Spleen (tissue), 11 donors: ENCODE measurements around the gene RPL18. TPM values are rescaled to one million over a fixed set of nuclear protein-coding genes. Genes with fewer than 3 reads are reported as not detected.

ENCODE experiments used
- DNase-seq: peaks from one replicate; pipeline ENCODE4 v3.0.0-alpha.2; 2020
- H3K27ac ChIP-seq, 8 donors: fragments of 200-600 bp; sonication (generic) in 7 of 8; 1 replicate in 4 of 8; 2 replicates in 4 of 8; pipeline versions ENCODE4 v1.5.0 to v1.8.0; 2016 to 2021; ENCODE audit warnings: inconsistent platforms in 4 of 8, mild to moderate bottlenecking in 4 of 8, moderate library complexity in 1 of 8
- H3K27me3 ChIP-seq, 7 donors: fragments of 200-600 bp; sonication (generic) in 6 of 7; replicated peaks in 1 of 7; 1 replicate in 4 of 7; 2 replicates in 3 of 7; pipeline versions ENCODE4 v1.5.0 to v1.8.0; 2016 to 2021; ENCODE audit warnings: inconsistent platforms in 3 of 7, mild to moderate bottlenecking in 1 of 7
- H3K36me3 ChIP-seq, 6 donors: fragments of 200-600 bp; sonication (generic) in 5 of 6; 1 replicate in 4 of 6; 2 replicates in 2 of 6; pipeline versions ENCODE4 v1.5.0 to v1.8.0; 2016 to 2021; ENCODE audit warnings: inconsistent platforms in 2 of 6
- H3K4me1 ChIP-seq, 6 donors: fragments of 200-600 bp; sonication (generic) in 5 of 6; 1 replicate in 3 of 6; 2 replicates in 3 of 6; pipeline versions ENCODE4 v1.5.0 to v1.8.0; 2016 to 2021; ENCODE audit warnings: inconsistent platforms in 3 of 6
- H3K4me3 ChIP-seq, 8 donors: fragments of 200-600 bp; sonication (generic) in 7 of 8; 1 replicate in 4 of 8; 2 replicates in 4 of 8; pipeline versions ENCODE4 v1.5.0 to v1.8.0; 2016 to 2021; ENCODE audit warnings: inconsistent platforms in 4 of 8, mild to moderate bottlenecking in 4 of 8, moderate library complexity in 2 of 8
- H3K9me3 ChIP-seq, 8 donors: fragments of 200-600 bp; sonication (generic) in 7 of 8; 1 replicate in 4 of 8; 2 replicates in 4 of 8; pipeline versions ENCODE4 v1.5.0 to v1.8.0; 2016 to 2021; ENCODE audit warnings: inconsistent platforms in 4 of 8
- POLR2A ChIP-seq, 3 donors: fragments of 450-650 bp; IDR thresholded peaks; one replicate each; pipeline ENCODE4 v1.5.1; 2017; ENCODE audit warnings: antibody characterized with exemption in 3 of 3, mild to moderate bottlenecking in 1 of 3
- POLR2AphosphoS5 ChIP-seq, 3 donors: sonication (generic); formaldehyde crosslinking; IDR thresholded peaks; one replicate each; pipeline ENCODE4 v1.5.1; 2017; ENCODE audit warnings: antibody characterized with exemption in 3 of 3
- WGBS, 5 donors: extraction: QIAGEN DNeasy Blood & Tissue Kit in 3 of 5; methylation state at CpG; one replicate each; pipeline versions ENCODE4 v1.1.5 to v1.1.7; 2013 to 2018; 5-methylcytosine and 5-hydroxymethylcytosine counted together
- intact Hi-C: fragments of 100-400 bp; cut with DNase I; formaldehyde crosslinking; loops from one replicate; pipeline ENCODE4 v1.15.0; 2023; ENCODE audit warnings: low total_unique reads
- polyA plus RNA-seq, 3 donors: library from polyadenylated mRNA; stranded (reverse); fragments of 200-250 nt; gene quantifications; one replicate each; pipeline ENCODE4 v1.2.1, GENCODE V29; 2013
- total RNA-seq, 7 donors: library from RNA; depleted of rRNA in 3 of 7; stranded (reverse); fragments of >200 nt in 3 of 7; fragmentation: NEBNext Ultra II Directional in 4 of 7; extraction: Animal tissue kit (Norgen Biotek cat#: 25700) in 4 of 7; gene quantifications; one replicate each; pipeline versions ENCODE4 v1.1.0 to v1.2.1, GENCODE V29; 2016 to 2021
- TF ChIP-seq, protein P1 (sequence below), 11 experiments: fragments of 200-600 bp in 7 of 11; fragments of 450-650 bp in 4 of 11; sonication (generic) in 4 of 11; IDR thresholded peaks in 8 of 11; conservative IDR thresholded peaks in 3 of 11; 1 replicate in 7 of 11; 2 replicates in 4 of 11; pipeline versions ENCODE4 v1.4.0 to v1.8.0; 2016 to 2021; ENCODE audit warnings: antibody characterized with exemption in 11 of 11, inconsistent platforms in 4 of 11, mild to moderate bottlenecking in 1 of 11
- donor health status: healthy with polysubstance abuse.
- donor health status: DM: no; HTN: no; CAD: no; lungs with moderate emphysema.
- donor health status: DM: no; HTN: no; CAD: no.
- donor health status: Bipolar disorder and iron deficiency.
- donor health status: healthy.
- donor health status: DM: no; HTN: no; CAD: no.
- donor health status: DM: yes; HTN: yes; CAD: no.

The RPL18 gene
- total and polyA plus RNA-seq, 10 donors, result 1,136 to 5,575 (median 2,485) TPM

DNA sequence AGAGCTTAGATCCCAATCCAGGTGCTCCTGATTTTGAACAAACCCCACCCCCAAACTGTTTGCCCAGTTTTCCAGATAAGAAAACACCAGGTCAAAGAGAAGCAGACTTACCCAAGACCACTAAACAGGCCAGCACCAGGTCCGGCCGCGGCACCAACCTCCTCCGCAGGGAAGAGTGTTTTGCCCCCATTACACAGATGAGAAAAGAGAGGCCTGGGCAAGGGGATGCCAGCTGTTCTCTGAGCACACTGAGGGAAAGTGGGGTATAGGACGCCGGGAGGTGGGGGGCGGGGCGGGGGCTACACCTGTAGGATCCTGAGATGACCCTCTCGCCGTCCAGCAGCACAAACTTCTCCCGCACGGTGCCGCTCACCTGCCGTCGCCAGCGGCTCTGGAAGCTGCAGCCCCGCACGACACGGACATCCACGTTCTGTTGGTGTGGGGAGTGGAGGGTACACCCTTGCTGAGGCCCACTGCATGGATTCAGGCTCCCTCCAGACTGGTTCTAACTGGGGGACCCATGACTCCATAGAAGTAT is 9.3 kb downstream of the RPL18 start:
- intact Hi-C loops, result no loop called here
- no peak overlapping the region for H3K27ac ChIP-seq
- H3K4me1 ChIP-seq, result peaks cover 0 to 12% (median 4%) of the 10 kb centered on the region in 6 donors
- peaks cover 0 to 8% (median 3%) of the 10 kb centered on the region in 6 donors for H3K36me3 ChIP-seq
- H3K9me3 ChIP-seq, result no peaks in the 10 kb centered on the region
- no peaks in the 10 kb centered on the region for H3K27me3 ChIP-seq
- 90 to 95% (median 94%) methylated on average over 18 to 20 of the region's 20 CpGs for WGBS, 5 donors
- TF ChIP-seq POLR2AphosphoS5 (IDR thresholded peaks at IDR 0.05) (no peak), POLR2A (IDR thresholded peaks at IDR 0.05) (no peak)
- TF ChIP-seq, protein P1, sequence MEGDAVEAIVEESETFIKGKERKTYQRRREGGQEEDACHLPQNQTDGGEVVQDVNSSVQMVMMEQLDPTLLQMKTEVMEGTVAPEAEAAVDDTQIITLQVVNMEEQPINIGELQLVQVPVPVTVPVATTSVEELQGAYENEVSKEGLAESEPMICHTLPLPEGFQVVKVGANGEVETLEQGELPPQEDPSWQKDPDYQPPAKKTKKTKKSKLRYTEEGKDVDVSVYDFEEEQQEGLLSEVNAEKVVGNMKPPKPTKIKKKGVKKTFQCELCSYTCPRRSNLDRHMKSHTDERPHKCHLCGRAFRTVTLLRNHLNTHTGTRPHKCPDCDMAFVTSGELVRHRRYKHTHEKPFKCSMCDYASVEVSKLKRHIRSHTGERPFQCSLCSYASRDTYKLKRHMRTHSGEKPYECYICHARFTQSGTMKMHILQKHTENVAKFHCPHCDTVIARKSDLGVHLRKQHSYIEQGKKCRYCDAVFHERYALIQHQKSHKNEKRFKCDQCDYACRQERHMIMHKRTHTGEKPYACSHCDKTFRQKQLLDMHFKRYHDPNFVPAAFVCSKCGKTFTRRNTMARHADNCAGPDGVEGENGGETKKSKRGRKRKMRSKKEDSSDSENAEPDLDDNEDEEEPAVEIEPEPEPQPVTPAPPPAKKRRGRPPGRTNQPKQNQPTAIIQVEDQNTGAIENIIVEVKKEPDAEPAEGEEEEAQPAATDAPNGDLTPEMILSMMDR (IDR thresholded peaks at IDR 0.05 in 8 of 11, conservative IDR thresholded peaks at IDR 0.05 in 3 of 11), result no peak
- DNase-seq, result peak; percentile 69
- no peak overlapping the region for H3K4me3 ChIP-seq

DNA sequence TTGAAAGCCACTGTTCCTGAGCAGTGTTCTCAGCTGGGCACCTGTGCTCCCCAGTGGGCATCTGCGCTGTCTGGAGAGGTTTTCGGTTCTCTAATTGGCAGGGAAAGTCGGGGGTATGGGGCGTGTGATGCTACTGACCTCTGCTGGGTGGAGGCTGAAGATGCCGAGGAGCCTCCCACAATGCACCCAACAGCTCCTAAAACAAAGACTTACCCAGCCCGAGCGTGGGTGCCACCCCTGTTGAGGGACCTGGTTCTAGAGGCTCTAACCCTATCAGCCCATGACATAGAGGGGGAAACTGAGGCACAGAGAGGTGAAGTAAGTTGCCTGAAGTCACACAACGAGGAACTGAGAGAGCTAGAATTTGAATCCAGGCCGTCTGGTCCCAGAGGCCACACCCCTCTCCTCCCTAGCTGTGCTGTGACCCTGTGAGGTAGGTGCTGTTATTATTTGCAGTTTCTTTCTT is 10.1 kb downstream of the RPL18 start:
- no peaks in the 10 kb centered on the region for H3K9me3 ChIP-seq
- WGBS, 5 donors, result 6 to 19% (median 11%) methylated on average over 9 of the region's 9 CpGs
- H3K27me3 ChIP-seq, result no peaks in the 10 kb centered on the region
- peak overlapping the region in 1 of 8 donors; percentile 33 for H3K27ac ChIP-seq
- TF ChIP-seq POLR2A (IDR thresholded peaks at IDR 0.05) (no peak), POLR2AphosphoS5 (IDR thresholded peaks at IDR 0.05) (no peak)
- TF ChIP-seq, protein P1 (IDR thresholded peaks at IDR 0.05 in 8 of 11, conservative IDR thresholded peaks at IDR 0.05 in 3 of 11), result peak; percentile 16 to 74 (median 55)
- H3K4me3 ChIP-seq, result peak overlapping the region in 1 of 8 donors; percentile 21
- DNase-seq, result peak; percentile 83
- H3K36me3 ChIP-seq, result no peaks in the 10 kb centered on the region
- peaks cover 0 to 10% (median 4%) of the 10 kb centered on the region in 6 donors for H3K4me1 ChIP-seq
- intact Hi-C loops, result no loop called here

DNA sequence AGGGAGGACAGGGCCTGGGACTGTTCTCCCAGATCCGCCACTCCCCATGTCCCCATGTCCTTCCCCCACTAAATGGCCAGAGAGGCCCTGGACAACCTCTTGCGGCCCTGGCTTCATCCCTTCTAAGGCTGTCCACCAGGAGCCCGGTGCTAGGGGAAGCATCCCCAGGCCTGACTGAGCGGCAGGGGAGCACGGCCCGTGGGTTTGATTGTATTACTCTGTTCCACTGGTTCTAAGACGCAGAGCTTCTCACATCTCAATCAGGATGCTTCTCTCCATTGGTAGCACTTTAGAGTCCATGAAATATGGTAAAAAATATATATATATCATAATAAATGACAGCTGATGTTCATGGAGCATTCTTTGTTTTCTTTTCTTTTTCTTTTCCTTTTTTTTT is 11.6 kb downstream of the RPL18 start:
- no peak overlapping the region for H3K27ac ChIP-seq
- no peak for DNase-seq
- intact Hi-C loops, result no loop called here

More for the DNA sequence above, 11.6 kb downstream of the RPL18 start:
- Histone ChIP-seq H3K4me3 (no peak overlapping the region), H3K36me3 (no peaks in the 10 kb centered on the region), H3K27me3 (no peaks in the 10 kb centered on the region), H3K4me1 (peaks cover 0 to 10% (median 4%) of the 10 kb centered on the region in 6 donors), H3K9me3 (no peaks in the 10 kb centered on the region)
- 89 to 97% (median 90%) methylated on average over 7 of the region's 7 CpGs for WGBS, 5 donors
- TF ChIP-seq POLR2AphosphoS5 (IDR thresholded peaks at IDR 0.05) (no peak), POLR2A (IDR thresholded peaks at IDR 0.05) (no peak)
- TF ChIP-seq, protein P1 (IDR thresholded peaks at IDR 0.05 in 8 of 11, conservative IDR thresholded peaks at IDR 0.05 in 3 of 11), result no peak
